ENCODE results near the gene PBX3.

GRCh38 chr9:125745018-125745417 lies 2.2 kb upstream of the PBX3 start:
- TF ChIP-seq, protein P1, sequence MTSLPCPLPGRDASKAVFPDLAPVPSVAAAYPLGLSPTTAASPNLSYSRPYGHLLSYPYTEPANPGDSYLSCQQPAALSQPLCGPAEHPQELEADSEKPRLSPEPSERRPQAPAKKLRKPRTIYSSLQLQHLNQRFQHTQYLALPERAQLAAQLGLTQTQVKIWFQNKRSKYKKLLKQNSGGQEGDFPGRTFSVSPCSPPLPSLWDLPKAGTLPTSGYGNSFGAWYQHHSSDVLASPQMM (CRISPR knock-in tag; IDR thresholded peaks at IDR 0.05), result no peak
- TF ChIP-seq CTBP1 (IDR thresholded peaks at IDR 0.05; ENCODE audit: borderline replicate concordance), result no peak
- no peak for TF ChIP-seq CTCF (IDR thresholded peaks at IDR 0.05 in 2 of 3, conservative IDR thresholded peaks at IDR 0.05 in 1 of 3; ENCODE audit: insufficient read depth in 2 of 3, low read depth in 1 of 3, low read length in 3 of 3)
- no peak for TF ChIP-seq POLR2A (conservative IDR thresholded peaks at IDR 0.05)
- TF ChIP-seq ZNF232 (CRISPR knock-in tag; IDR thresholded peaks at IDR 0.05), result no peak
- TF ChIP-seq ZBTB17 (CRISPR knock-in tag; IDR thresholded peaks at IDR 0.05), result no peak
